ENCODE data around the gene GP2. TPM values are rescaled to one million over a fixed set of nuclear protein-coding genes. Genes with fewer than 3 reads are reported as not detected.

The GP2 gene
- polyA plus RNA-seq, 1 of the 3 experiments (the other 2 are of a cell fraction): not detected

DNA sequence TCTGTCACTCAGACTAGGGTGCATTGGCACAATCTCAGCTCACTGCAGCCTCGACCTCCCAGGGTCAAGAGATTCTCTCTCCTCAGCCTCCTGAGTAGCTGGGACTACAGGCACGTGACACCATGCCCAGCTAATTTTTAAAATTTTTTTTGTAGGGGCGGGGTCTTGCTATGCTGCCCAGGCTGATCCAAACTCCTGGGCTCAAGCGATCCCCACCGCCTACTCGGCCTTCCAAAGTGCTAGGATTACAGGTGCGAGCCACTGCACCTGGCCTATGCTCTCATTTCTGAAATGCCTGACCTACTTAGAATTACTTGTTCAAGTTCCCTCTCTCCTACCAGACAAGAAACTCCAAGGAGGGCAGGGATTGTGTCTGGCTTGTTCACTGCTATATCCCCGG, 5.1 kb upstream of the GP2 start:
- Histone ChIP-seq H4K20me1 (ENCODE audit: insufficient read depth) (no peaks in the 10 kb centered on the region), H3K9me3 (no peaks in the 10 kb centered on the region), H3K4me1 (ENCODE audit: control insufficient read depth in 1 of 2, insufficient read depth in 2 of 2, low read depth in 1 of 2, low read length in 1 of 2) (no peaks in the 10 kb centered on the region), H3K79me2 (ENCODE audit: insufficient read depth) (no peaks in the 10 kb centered on the region), H2AFZ (ENCODE audit: low read depth) (no peak overlapping the region), H3K36me3 (replicated peaks in 1 of 2; ENCODE audit: control insufficient read depth in 1 of 2, insufficient read depth in 2 of 2, low read length in 1 of 2) (no peaks in the 10 kb centered on the region), H3K9ac (no peak overlapping the region), H3K9me2 (no peaks in the 10 kb centered on the region), H3K4me3 (ENCODE audit: low read depth in 2 of 2, low read length in 1 of 2) (no peak overlapping the region), H3K27me3 (ENCODE audit: insufficient read depth) (no peaks in the 10 kb centered on the region), H3F3A (replicated peaks; ENCODE audit: insufficient read depth) (no peaks in the 10 kb centered on the region), H3K27ac (ENCODE audit: low read depth in 2 of 2, low read length in 1 of 2) (no peak overlapping the region), H3K4me2 (no peak overlapping the region)
- no peak for DNase-seq
- 28% methylated on average over 8 of the region's 8 CpGs for WGBS (ENCODE audit: low lambda C conversion rate)
- no peak for TF ChIP-seq RXRA (IDR thresholded peaks at IDR 0.05; ENCODE audit: borderline replicate concordance, low read depth)
- no peak for TF ChIP-seq FOXM1 (IDR thresholded peaks at IDR 0.05; ENCODE audit: low read depth)
- TF ChIP-seq, protein P1, sequence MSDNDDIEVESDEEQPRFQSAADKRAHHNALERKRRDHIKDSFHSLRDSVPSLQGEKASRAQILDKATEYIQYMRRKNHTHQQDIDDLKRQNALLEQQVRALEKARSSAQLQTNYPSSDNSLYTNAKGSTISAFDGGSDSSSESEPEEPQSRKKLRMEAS (IDR thresholded peaks at IDR 0.05; ENCODE audit: low read depth): no peak
- no peak for TF ChIP-seq EP300 (IDR thresholded peaks at IDR 0.05; ENCODE audit: borderline replicate concordance in 1 of 2, low read depth in 1 of 2, low read length in 1 of 2)
- ChIA-PET POLR2A (no interaction called here), CTCF (interaction anchor here (1.0 to 1.3 kb wide), 2 partner anchors 51 to 425 kb away, joined by 4 read pairs; no protein-coding TSS in a partner anchor)

DNA sequence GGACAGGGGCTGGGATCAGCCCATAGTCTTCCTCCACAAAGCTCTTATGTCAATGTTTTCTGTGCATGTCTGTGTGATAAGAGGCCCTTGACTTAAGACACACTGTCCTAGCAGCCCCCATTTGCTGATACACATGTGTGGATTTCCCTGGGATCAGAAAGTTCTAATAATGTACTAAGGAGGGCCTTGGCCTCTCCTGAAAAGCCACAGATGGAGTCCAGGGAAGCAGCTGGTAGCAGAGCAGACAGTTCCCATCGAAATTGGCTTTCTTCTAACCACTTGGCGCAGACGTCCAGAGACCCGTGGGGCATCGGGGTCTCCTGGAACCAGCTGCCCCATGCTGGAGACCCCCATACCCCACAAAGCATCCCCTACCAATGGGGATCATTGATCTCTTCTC, 4.3 kb upstream of the GP2 start:
- H3K36me3 ChIP-seq (replicated peaks in 1 of 2; ENCODE audit: control insufficient read depth in 1 of 2, insufficient read depth in 2 of 2, low read length in 1 of 2): no peaks in the 10 kb centered on the region
- no peak overlapping the region for H3K9ac ChIP-seq
- no peaks in the 10 kb centered on the region for H3K9me3 ChIP-seq
- no peaks in the 10 kb centered on the region for H3F3A ChIP-seq (replicated peaks; ENCODE audit: insufficient read depth)
- no peaks in the 10 kb centered on the region for H3K4me1 ChIP-seq (ENCODE audit: control insufficient read depth in 1 of 2, insufficient read depth in 2 of 2, low read depth in 1 of 2, low read length in 1 of 2)
- no peaks in the 10 kb centered on the region for H3K27me3 ChIP-seq (ENCODE audit: insufficient read depth)
- WGBS (ENCODE audit: low lambda C conversion rate): 32% methylated on average over 5 of the region's 5 CpGs
- no peak for DNase-seq
- H3K79me2 ChIP-seq (ENCODE audit: insufficient read depth): no peaks in the 10 kb centered on the region
- ChIA-PET POLR2A (no interaction called here), CTCF (interaction anchor here (1.0 kb wide), 1 partner anchor 52 kb away, joined by 4 read pairs; no protein-coding TSS in a partner anchor)
- TF ChIP-seq YY1 (IDR thresholded peaks at IDR 0.05; ENCODE audit: low read depth) (no peak), FOXJ3 (CRISPR knock-in tag; IDR thresholded peaks at IDR 0.05) (no peak), CHD2 (IDR thresholded peaks at IDR 0.05; ENCODE audit: low read length, partially characterized antibody) (no peak), RAD21 (IDR thresholded peaks at IDR 0.05; ENCODE audit: low read length) (no peak)
- H2AFZ ChIP-seq (ENCODE audit: low read depth): no peak overlapping the region
- no peak overlapping the region for H3K27ac ChIP-seq (ENCODE audit: low read depth in 2 of 2, low read length in 1 of 2)
- H3K4me2 ChIP-seq: no peak overlapping the region
- no peaks in the 10 kb centered on the region for H4K20me1 ChIP-seq (ENCODE audit: insufficient read depth)
- H3K4me3 ChIP-seq (ENCODE audit: low read depth in 2 of 2, low read length in 1 of 2): no peak overlapping the region
- no peaks in the 10 kb centered on the region for H3K9me2 ChIP-seq

DNA sequence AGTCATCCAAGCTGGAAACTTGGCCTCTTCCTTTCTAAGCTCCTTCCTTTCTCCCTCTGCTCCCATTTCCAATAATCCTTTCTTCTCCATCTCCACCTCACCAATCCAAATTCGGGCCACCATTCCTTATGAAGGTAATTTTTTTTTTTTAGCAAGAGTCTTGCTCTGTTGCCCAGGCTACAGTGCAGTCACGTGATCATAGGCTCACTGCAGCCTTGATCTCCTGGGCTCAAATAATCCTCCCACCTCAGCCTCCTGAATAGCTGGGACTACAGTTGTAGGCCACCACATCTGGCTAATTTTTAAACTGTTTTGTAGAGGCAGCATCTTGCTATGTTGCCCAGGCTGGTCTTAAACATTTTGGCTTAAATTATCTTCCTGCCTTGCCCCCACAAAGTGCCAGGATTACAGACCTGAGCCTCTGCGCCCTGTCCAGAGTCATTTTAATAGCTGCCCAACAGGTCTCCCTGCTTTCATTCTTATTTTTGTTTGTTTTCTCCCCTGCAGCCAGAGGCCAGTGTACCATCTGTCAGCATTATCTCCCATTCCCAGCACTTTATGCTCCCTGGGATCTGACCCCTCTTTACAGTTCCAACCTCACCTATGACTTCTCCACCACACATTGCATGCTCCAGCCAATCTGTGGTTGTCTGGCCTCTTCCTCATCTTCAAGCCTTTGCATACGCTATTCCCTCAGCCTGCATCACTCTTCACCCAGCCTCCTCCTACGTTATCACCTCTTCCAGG, 2.3 kb upstream of the GP2 start:
- Histone ChIP-seq H3K27ac (ENCODE audit: low read depth in 2 of 2, low read length in 1 of 2) (no peak overlapping the region), H2AFZ (ENCODE audit: low read depth) (no peak overlapping the region), H3K4me3 (ENCODE audit: low read depth in 2 of 2, low read length in 1 of 2) (no peak overlapping the region), H3K4me2 (no peak overlapping the region), H3K36me3 (replicated peaks in 1 of 2; ENCODE audit: control insufficient read depth in 1 of 2, insufficient read depth in 2 of 2, low read length in 1 of 2) (no peaks in the 10 kb centered on the region), H3K9ac (no peak overlapping the region), H3K9me2 (no peaks in the 10 kb centered on the region), H3K9me3 (no peaks in the 10 kb centered on the region), H3K27me3 (ENCODE audit: insufficient read depth) (no peaks in the 10 kb centered on the region), H3F3A (replicated peaks; ENCODE audit: insufficient read depth) (no peaks in the 10 kb centered on the region), H4K20me1 (ENCODE audit: insufficient read depth) (no peaks in the 10 kb centered on the region), H3K79me2 (ENCODE audit: insufficient read depth) (no peaks in the 10 kb centered on the region), H3K4me1 (ENCODE audit: control insufficient read depth in 1 of 2, insufficient read depth in 2 of 2, low read depth in 1 of 2, low read length in 1 of 2) (no peaks in the 10 kb centered on the region)
- no peak for DNase-seq
- CTCF ChIA-PET: interaction anchor here (1.1 to 1.6 kb wide), 4 partner anchors 12 to 55 kb away, joined by 3 to 4 read pairs (median 3); no protein-coding TSS in a partner anchor
- 9% methylated on average over 5 of the region's 5 CpGs for WGBS (ENCODE audit: low lambda C conversion rate)
- POLR2A ChIA-PET: interaction anchor here (0.6 kb wide), 1 partner anchor 368 kb away, joined by 3 read pairs; no protein-coding TSS in a partner anchor
- TF ChIP-seq RXRA (IDR thresholded peaks at IDR 0.05; ENCODE audit: borderline replicate concordance, low read depth) (no peak), NFIC (IDR thresholded peaks at IDR 0.05; ENCODE audit: borderline replicate concordance) (no peak), TEAD4 (IDR thresholded peaks at IDR 0.05; ENCODE audit: borderline replicate concordance, insufficient read depth) (no peak), SMC3 (IDR thresholded peaks at IDR 0.05; ENCODE audit: low read depth, low read length) (no peak), MXI1 (IDR thresholded peaks at IDR 0.05; ENCODE audit: low read depth, low read length) (no peak), EZH2phosphoT487 (IDR thresholded peaks at IDR 0.05; ENCODE audit: borderline replicate concordance, low read depth) (no peak), GABPA (IDR thresholded peaks at IDR 0.05; ENCODE audit: low read depth) (no peak), NRF1 (IDR thresholded peaks at IDR 0.05; ENCODE audit: low read depth, low read length) (no peak), FOSL2 (IDR thresholded peaks at IDR 0.05; ENCODE audit: borderline replicate concordance, low read depth) (no peak), RFX5 (IDR thresholded peaks at IDR 0.05; ENCODE audit: low read length) (no peak)
- TF ChIP-seq, protein P2, sequence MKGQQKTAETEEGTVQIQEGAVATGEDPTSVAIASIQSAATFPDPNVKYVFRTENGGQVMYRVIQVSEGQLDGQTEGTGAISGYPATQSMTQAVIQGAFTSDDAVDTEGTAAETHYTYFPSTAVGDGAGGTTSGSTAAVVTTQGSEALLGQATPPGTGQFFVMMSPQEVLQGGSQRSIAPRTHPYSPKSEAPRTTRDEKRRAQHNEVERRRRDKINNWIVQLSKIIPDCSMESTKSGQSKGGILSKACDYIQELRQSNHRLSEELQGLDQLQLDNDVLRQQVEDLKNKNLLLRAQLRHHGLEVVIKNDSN (IDR thresholded peaks at IDR 0.05; ENCODE audit: borderline replicate concordance, low read depth): no peak
- TF ChIP-seq, protein P3, sequence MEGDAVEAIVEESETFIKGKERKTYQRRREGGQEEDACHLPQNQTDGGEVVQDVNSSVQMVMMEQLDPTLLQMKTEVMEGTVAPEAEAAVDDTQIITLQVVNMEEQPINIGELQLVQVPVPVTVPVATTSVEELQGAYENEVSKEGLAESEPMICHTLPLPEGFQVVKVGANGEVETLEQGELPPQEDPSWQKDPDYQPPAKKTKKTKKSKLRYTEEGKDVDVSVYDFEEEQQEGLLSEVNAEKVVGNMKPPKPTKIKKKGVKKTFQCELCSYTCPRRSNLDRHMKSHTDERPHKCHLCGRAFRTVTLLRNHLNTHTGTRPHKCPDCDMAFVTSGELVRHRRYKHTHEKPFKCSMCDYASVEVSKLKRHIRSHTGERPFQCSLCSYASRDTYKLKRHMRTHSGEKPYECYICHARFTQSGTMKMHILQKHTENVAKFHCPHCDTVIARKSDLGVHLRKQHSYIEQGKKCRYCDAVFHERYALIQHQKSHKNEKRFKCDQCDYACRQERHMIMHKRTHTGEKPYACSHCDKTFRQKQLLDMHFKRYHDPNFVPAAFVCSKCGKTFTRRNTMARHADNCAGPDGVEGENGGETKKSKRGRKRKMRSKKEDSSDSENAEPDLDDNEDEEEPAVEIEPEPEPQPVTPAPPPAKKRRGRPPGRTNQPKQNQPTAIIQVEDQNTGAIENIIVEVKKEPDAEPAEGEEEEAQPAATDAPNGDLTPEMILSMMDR (IDR thresholded peaks at IDR 0.05): no peak

Data from SK-N-SH (cell line).